GM18873 (cell line): ENCODE data around the gene USHBP1.

Experiments
- ATAC-seq: cut with Tn5 transposase; IDR thresholded peaks from one replicate; pipeline ENCODE4 v1.9.1; 2021; ENCODE audit warnings: mild to moderate bottlenecking, moderate library complexity, moderate number of reproducible peaks; ENCODE audit not compliant: unreplicated experiment, low FRiP score

USHBP1 gene

DNA sequence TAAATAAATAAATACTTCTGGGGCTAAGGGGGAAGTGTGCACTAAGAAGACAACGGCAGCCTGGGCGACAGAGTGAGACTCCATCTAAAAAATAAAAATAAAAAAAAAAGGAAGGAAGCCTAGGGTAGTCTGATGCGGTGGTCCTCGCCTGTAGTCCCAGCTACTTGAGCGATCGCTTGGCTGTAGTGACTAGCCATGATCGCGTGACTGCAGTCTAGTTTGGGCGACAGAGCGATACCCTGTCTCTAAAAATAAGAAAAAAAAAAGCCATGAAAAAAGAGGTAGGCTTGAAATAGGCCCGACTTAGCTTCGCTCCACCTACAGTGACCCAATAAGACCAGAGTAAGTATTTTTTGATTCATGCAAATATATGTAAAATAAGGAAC, 2.0 kb upstream of the USHBP1 start:
- no peak for ATAC-seq

DNA sequence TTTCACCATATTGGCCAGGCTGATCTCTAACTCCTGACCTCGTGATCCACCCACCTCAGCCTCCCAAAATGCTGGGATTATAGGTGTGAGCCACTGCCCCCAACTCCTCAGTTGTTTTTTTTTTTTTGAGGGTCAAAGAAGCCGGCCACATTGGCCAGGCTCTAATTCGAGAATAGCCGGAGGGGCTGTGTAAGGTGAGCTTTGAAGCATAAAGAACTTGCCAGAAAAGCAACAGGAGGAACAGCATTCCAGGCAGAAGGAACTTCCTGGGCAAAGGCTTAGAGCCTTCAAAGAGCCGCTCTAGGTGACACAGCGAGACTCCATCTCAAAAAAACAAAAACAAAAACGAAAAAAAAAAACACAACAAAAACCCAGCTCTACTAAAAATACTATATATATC, 1.5 kb upstream of the USHBP1 start:
- ATAC-seq = no peak

DNA sequence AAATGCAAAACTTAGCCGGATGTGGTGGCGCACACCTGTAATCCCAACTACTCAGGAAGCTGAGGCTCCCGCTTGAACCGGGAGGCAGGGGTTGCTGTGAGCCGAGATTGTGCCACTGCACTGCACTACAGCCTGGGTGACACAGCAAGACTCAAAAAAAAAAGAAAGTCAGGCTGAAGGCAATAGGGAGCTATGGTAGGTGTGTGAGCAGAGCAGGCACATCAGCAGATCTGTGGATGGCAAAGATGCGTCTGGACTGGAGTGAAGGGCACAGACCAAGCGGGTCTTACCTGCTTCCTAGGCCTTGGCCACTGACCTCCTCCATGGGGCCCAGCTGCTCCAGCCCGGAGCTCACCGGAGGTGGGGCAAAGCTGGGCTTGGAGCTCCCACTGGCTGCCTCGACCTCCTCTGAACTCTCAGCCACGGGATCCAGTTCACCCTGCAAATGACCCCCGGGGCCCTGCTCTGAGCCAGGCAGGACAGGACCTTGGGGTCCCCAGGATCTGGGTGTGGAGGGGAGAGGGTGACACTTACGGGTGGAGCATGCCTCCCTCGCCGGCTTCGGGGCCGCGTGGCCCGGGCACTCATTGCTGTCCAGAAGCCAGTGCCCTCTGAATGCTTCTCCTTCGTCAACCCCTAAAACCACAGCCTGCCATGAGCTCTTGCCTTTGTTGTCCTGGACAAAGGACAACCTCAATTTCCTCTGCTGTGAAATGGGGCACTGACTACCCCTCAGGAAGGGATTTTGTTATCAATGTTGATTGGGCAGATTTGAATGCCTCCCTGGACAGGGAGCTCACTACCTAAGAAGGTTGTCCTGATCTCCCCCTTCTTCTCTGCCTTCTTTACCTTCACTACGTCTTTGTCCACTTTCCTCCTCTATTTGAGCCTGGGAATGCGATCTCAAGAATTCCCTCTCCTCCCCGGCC, 569 bp downstream of the USHBP1 start:
- no peak for ATAC-seq

DNA sequence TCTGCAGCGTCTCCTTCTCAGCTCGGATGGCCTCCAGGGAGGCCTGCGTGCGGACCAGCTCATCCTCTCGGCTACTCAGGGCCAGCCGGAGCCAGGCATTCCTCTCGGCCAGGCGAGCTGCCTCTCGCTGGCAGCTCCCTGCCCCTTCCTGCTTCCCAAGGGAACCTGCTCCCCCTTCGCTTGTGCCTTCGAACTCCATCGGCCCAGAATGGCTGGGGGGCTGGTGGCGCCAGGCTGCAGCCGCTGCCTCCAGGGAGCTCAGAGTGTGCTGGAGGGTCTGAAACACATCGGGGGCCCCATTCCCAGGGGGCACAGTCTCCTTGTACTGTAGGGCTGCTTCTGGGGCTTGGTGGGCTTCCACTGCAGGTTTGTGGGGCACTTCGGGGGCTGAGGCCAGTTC, 2.0 kb downstream of the USHBP1 start:
- no peak for ATAC-seq

DNA sequence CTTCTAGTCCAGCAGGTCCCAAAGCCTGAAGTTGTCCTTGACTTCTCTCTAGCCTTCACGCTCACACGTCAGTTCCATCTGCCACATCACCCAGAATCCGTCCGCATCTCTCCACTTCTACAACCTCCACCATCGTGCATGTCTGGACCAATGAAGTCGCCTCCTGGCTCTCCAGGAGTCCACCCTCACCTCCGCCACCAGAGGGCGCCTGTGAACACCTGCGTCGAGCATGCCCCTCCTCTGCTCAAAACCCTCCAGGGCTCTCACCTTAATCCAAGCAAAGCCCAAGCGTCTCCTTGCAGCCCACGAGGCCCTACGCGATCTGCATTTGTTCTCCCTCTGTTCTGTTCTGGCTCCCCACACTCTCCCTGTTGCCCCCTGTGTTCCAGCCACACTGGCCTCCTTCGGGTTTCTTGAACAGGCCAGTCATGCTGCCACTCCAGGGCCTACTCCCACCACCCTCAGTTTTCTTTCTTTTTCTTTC, 3.7 kb downstream of the USHBP1 start:
- ATAC-seq = no peak

DNA sequence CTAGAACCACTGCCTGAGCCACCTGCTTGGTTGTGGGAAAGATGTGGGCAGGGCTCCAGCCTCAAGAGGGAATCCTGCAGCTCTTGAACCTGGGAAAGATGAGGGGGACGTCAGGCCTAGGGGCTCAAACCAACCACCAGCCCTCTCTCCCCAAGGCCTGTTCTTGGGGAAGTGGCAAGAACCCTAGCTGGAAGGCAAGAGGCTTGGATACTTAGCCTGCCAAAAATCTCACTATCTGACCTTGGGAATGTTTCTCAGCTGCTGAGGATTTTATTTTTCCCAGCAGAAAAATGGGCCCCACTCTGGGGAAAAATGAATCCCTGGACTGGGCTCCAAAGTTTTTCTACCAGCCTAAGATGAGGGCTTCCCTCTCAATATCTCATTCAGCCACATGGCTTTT, 4.6 kb downstream of the USHBP1 start:
- ATAC-seq = no peak

DNA sequence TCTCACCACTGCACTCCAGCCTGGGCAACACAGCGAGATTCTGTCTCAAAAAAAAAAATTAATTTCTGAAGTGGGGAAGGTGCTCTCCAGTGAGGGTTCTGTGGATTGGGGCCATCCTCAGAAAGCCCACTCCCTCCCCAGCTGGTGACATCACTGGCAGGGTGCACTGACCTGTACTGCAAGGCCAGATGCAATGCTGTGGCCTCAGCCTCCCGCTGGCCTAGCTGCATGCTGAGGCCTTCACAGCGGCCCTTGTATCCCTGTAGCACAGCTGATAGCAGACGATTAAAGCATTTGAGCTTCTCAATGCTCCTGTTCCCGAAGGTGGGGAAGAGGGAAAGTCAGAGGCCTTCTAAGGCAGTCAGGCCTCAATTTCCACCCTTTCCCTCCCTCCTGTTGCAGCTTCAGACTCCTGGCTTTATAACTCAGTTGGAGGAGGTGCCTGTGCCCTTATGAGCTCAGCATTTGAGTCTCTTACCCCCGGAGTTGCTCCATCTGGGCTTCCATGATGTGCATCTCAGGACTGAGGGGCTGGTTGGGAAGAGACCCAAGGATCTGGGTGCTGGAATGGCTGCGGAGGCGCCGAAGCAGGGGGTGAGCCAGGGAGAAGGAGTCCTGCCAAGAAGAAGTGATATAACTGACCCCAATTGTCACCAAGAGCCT, 5.3 kb downstream of the USHBP1 start:
- no peak for ATAC-seq

DNA sequence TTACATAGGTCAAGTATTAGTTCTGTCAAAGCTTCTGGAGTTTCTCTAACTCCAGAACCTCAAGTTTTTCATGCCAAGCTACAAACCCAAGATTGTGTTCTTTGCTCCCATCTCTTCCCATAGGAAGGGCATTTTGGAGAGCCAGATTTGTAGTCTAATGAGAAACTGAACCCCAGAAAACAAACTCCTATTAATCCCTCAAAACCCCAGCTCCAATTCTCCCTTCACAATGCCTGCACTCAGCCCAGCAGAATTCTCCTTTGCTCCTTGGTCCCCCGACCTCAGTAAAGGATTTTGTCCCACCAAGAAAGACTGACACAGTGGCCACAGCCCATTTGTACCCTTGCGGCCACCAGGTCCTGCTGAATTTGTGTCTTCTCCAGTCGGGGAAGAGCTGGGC, 8.4 kb downstream of the USHBP1 start:
- ATAC-seq = no peak

DNA sequence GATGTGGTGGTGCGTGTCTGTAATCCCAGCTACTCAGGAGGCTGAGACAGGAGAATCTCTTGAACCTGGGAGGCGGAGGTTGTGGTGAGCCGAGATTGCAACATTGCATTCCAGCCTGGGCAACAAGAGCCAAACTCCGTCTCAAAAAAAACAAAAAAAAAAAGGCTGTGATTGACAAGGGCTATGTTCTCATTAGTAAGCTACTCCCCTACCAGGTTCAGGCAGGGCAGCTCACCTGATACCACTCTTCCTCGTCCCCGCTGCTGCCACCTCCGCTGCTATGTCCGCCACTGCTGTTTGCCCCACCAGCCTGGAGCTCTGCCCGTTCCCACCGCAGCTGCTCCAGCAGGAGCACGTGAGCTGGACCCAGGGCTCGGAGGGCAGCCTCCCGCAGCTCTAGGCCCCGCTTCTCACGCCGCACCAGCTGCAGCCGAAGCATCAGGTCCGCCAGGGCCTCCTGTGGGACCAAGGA, 9.4 kb downstream of the USHBP1 start:
- no peak for ATAC-seq

DNA sequence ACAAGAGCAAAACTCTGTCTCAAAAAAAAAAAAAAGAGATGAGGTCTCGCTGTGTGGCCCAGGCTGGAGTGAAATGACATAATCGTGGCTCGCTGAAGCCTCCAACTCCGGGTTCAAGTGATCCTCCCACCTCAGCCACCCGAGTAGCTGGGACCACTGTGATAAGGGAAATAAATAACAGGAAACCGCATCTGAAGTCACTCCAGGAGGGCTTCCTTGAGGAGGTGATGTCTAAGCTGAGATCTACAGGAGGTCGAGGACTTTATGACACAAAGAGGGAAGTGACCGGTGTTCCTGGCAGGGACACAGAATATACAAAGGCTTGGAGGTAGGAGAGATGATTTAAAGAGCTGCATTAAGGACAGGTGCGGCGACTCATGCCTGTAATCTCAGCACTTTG, 9.9 kb downstream of the USHBP1 start:
- no peak for ATAC-seq

DNA sequence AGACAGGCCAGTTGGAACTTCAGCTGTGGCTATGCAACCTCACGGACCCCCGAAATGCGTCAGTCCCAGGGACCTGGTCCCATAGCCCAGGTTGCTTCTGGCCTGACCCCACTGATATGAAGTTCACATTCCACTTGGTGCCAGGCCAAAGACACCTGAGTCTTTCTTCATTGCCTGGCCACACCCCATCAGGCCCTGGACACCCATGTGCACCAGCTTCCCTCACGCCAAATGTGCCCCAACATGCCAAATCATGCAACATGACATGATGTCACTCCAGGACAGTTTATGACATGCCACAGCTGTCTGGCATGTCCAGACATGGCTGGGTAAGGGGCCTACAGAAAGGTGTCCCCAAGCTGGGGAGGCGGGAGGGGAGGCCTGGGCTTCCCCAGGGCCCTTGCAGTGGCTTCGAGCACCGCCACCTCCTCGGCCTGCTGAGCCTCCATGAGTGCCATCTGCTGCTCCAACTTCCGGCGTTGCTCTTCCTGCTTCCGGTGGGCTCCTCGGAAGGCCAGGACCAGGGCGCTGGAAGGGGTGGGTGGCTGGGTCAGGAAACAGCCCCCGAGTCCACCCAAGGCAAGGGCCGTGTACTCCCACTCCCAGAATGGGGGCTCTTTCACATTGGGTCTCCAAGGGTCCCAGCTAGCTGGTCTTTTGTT, 14.5 kb downstream of the USHBP1 start:
- ATAC-seq = no peak

DNA sequence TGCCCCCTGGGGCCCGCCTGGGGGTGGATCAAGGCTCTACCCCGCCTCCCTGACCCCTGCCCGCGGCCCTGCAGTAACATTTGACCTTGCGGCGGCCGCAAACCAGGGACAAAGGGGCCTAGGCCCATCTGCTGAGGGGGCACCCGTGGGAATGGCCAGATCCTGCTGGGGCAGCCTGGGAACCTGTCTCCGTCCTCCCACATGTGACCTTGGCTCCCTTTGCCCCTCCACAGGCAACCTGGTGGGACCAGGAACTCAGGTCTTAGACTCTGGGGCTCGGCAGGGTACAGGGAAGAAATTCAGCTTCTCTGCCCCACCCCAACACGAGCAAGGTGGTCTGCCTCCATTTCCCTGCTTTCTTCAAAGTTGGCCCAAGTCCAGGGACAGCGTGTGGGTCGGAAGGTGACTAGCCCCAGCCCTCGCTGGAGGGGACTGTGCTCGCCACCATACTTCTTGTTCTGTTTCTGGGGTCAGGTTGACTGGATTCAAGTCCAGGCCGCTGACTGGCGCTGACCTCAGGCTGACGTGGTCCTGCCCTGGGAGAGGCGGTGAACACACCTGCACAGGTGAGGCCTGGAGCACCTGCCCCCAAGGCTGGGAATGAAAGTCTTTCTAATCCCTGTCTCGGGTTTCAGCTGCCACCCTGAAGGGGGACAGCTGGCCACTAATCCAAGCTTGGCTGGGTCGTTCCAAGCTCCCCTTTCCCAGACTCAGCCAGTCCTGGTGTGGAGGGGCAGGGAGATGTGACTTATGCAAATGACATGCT, 16.4 kb downstream of the USHBP1 start:
- ATAC-seq = no peak

DNA sequence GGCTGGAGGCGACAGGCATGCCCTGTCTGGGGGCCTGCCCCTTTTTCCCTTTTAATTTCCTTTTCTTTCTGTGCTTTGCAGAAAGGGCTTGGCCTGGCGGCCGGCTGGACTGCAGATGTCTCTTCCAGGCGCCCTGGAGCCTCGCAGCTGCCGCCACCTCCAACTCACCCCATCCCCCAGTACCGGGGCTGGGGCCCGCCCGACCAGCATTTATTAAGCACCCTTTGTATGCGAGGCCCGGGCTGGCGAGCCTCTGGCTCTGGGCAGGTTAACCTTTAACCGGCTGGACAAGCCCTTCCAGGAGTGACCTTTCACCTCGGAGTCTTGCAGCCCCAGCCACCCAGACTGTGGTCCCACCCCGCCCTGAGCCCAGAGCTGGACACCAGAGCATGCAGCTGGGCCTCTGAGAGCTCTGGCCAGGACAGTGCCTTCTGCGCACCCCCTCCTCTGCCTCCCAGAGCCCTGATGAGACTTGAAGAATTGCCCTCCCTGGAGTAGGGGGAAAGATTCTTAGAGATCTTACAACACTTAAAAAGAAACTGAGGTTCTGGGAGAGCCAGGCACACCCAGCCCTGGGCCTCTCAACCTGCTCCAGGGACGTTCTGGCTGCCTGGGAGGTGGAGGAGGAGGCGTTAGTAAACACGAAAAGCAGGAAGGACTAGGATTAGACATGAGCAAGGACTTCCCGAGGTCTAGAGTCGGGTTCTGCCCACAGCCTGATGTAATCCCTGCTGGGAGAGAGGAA, 17.7 kb downstream of the USHBP1 start:
- ATAC-seq = no peak

DNA sequence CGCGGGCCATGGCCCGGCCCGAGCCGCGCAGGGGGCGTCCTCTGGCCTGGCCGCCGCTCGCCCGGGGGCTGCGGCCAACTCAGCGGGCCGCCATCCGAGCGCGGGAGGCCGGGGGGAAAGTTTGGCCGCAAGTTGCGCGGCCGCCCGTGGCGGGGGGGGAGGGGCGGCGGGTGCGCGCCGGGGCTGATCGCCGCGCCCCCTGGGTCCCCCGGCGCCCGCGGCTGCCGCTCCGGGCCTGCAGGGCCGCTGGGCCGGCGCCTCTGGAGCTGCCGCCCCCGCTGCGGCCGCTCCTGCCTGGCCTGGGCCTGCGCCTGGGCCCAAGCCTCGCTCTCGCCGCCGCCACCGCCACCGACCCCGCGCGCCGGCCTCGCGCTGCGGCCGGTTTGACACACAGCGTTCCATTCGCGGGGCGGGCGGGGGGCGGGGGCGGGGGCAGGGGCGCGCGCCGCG, 19.0 kb downstream of the USHBP1 start, which contains the start of gene NR2F6:
TSS of gene NR2F6 (minus strand) at position 385 of the 450 bp plus-strand sequence. CDS start 699 bp downstream, outside the sequence.
- ATAC-seq = no peak

DNA sequence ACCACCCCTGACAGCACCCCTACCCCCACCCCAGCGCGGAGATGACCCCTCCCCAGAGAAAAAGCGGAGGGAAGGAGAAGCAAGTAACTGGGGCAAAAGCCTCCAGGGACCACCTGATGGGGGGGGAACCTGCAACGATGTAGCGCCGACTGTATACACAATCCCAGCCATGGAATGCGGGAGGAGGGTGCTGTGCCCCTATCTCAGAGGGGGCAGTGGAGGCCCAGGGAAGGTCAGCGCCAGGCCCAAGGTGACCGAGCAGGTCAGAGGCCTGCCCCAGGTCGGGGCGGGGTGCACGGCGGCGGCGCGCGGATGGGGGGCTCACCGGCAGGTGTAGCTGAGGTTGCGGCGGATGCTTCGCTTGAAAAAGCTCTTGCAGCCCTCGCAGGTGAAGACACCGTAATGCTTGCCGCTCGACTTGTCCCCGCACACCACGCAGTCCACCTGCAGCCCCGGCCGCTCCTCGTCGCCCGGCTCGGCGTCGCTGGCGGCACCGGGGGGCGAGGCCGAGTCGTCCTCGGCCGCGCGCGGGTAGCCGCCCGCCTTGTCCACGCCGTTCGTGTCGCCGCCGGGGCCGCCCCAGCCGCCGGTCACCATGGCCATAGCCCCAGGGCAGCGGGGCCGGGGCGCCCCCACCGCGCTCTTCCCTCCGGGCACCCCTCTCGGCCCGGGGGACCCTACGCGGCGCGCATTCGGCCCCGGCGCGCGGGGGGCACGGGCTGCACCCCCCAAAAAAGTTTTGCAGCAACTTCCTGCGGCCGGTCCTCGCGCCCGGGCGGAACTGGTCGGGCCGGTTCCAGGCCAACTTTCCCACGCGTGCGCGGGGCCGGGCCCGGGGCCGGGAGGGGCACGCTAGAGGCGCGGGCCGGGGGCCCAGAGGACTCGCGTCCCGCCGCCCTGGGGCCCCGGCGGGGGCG, 19.7 kb downstream of the USHBP1 start:
- no peak for ATAC-seq

DNA sequence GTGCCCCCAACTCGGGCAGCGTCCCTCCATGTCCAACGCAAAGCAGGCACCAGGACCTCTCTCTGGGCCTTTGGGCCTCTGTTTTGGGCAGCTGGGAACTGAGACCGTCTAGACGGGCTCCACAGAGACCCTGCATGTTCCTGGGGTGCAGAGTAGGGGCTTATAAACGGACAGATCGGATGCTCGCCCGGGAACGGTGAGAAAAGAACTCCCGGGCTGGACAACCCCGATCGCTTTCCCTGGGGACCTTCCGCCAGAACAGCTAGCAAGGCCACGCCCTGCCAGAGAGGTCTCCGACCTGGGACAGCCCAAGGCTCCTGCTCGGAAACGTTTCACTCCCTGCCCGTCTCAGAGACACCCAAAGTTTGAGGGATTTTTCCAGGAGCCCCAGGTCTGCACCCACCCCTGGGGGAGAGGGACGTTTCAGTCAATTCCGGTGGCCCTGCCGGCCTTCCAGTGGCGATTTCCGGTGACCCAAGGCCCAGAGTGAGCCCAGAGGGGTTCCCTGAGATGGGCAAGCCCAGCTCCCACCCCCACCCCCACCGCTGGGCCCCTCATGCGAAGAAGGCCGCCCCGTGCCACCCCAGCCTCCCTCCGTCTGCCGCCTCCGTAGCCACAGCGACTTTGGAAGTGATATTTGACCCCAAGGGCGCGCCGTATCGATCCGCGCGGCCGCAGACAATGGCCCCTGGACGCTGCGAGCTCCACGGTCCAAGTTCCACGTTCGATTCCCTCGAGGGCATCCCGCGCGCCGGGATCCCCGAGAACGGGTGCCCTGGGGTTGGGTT, 20.5 kb downstream of the USHBP1 start:
- no peak for ATAC-seq

DNA sequence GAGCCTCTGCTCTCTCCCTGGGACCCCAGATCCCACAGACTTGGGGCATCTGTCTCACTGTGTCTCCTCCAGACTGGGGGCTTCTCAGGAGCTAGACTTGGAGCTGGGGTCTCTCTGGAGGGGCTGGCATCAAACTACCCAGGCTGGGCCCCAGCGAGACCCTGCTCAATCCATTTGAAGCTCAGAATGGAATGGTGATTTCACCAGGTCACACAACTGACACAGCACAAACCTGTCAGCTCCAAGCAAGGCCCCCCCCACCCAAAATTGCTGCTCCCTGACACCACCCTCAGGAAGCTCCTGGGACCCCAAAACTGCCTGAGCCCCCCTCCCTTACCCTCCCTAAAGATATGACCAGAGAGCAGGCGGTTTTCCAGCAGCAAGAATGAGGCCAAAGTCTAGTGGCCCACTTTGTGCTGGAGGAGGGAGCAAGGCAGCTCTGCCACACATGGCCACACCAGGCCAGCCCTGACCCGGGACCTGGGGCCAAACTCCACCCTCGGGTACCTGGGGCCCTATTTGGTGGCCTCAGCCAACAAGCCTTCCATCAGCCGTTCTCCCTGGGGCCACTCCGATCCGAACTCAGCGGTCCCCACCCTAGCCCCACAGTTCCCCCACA, 21.2 kb downstream of the USHBP1 start:
- no peak for ATAC-seq
